K562 (cell line): Measurements from ENCODE around the gene LINGO4. TPM values are rescaled to one million over a fixed set of nuclear protein-coding genes. Genes with fewer than 3 reads are reported as not detected.
A peak's percentile ranks its signal among the peaks of the same experiment; 100 is the strongest.

Source experiments
- COPS2 ChIP-seq: fragments of 450-650 bp; conservative IDR thresholded peaks from 2 replicates; pipeline ENCODE4 v1.6.1; 2016; ENCODE audit warnings: mild to moderate bottlenecking, moderate library complexity
- EP300 ChIP-seq: IDR thresholded peaks from 2 replicates; pipeline ENCODE4 v1.6.1; 2012; ENCODE audit warnings: low read length, improper control_type of control experiment
- FOSL1 ChIP-seq: fragments of 200-800 bp; sonication (Bioruptor generic); conservative IDR thresholded peaks from 2 replicates; pipeline ENCODE4 v1.6.1; 2016; ENCODE audit warnings: missing genetic modification characterization, missing compliant biosample characterization
- FOXM1 ChIP-seq, 2 experiments: fragments of 450-650 bp in 1 of 2; sonication (generic) in 1 of 2; formaldehyde crosslinking in 1 of 2; IDR thresholded peaks; 2 replicates each; pipeline versions ENCODE4 v1.6.1 to v1.9.0; 2017 to 2022; ENCODE audit warnings: low read depth in 2 of 2, mild to moderate bottlenecking in 2 of 2, missing genetic modification reagents in 1 of 2, moderate library complexity in 1 of 2
- HIVEP1 ChIP-seq: fragments of 250-450 bp; sonication (Bioruptor Pico); IDR thresholded peaks from 2 replicates; pipeline ENCODE4 v1.4.0; 2020; ENCODE audit warnings: mild to moderate bottlenecking
- HNRNPUL1 ChIP-seq: fragments of 200-400 bp; formaldehyde crosslinking; IDR thresholded peaks from 2 replicates; pipeline ENCODE4 v1.6.1; 2017; ENCODE audit warnings: low read length
- ILK ChIP-seq: fragments of 450-650 bp; IDR thresholded peaks from 2 replicates; pipeline ENCODE4 v1.6.1; 2016; ENCODE audit warnings: missing genetic modification characterization, low read depth, mild to moderate bottlenecking, missing compliant biosample characterization, moderate library complexity, borderline replicate concordance
- JUN ChIP-seq, 2 experiments: sonication (generic) in 1 of 2; formaldehyde crosslinking in 1 of 2; IDR thresholded peaks; 2 replicates each; pipeline versions ENCODE4 v1.6.1 to v1.8.0; 2012 to 2022; ENCODE audit warnings: borderline replicate concordance in 2 of 2, mild to moderate bottlenecking in 2 of 2, improper control_type of control experiment in 1 of 2, low read depth in 1 of 2, low read length in 1 of 2, missing genetic modification reagents in 1 of 2
- KAT2B ChIP-seq: IDR thresholded peaks from one replicate; pipeline ENCODE4 v1.6.1; 2012; ENCODE audit warnings: low read depth, mild to moderate bottlenecking, control low read depth, inconsistent platforms, low read length, moderate library complexity
- MYC ChIP-seq, 2 experiments: fragments of 250-450 bp in 1 of 2; sonication (Bioruptor Pico) in 1 of 2; IDR thresholded peaks; 2 replicates each; pipeline versions ENCODE4 v1.5.1 to v1.6.1; 2012 to 2021; ENCODE audit warnings: low read depth in 2 of 2, borderline replicate concordance in 1 of 2, improper control_type of control experiment in 1 of 2, low read length in 1 of 2, mild to moderate bottlenecking in 1 of 2, moderate library complexity in 1 of 2
- NFIC ChIP-seq: fragments of 450-650 bp; IDR thresholded peaks from 2 replicates; pipeline ENCODE4 v1.6.1; 2017; ENCODE audit warnings: mild to moderate bottlenecking, inconsistent platforms
- RBM14 ChIP-seq: fragments of 200-400 bp; formaldehyde crosslinking; IDR thresholded peaks from 2 replicates; pipeline ENCODE4 v1.6.1; 2018; ENCODE audit warnings: low read depth, mild to moderate bottlenecking, low read length, moderate library complexity, borderline replicate concordance; ENCODE audit not compliant: insufficient read depth
- SMARCE1 ChIP-seq: fragments of 450-650 bp; IDR thresholded peaks from 2 replicates; pipeline ENCODE4 v1.7.1; 2016; ENCODE audit warnings: mild to moderate bottlenecking
- SOX6 ChIP-seq: fragments of 450-650 bp; IDR thresholded peaks from 2 replicates; pipeline ENCODE4 v1.6.1; 2014; ENCODE audit warnings: mild to moderate bottlenecking
- ZNF232 ChIP-seq: sonication (generic); formaldehyde crosslinking; IDR thresholded peaks from 2 replicates; pipeline ENCODE4 v1.8.0; 2022; ENCODE audit warnings: mild to moderate bottlenecking, missing genetic modification reagents
- ZNF316 ChIP-seq: fragments of 450-650 bp; IDR thresholded peaks from 2 replicates; pipeline ENCODE4 v1.6.1; 2016
- ZNF76 ChIP-seq: fragments of 250-450 bp; sonication (Bioruptor Pico); IDR thresholded peaks from 2 replicates; pipeline ENCODE4 v1.4.0; 2020; ENCODE audit warnings: mild to moderate bottlenecking, moderate library complexity, borderline replicate concordance
- polyA plus RNA-seq, 8 experiments: library from polyadenylated mRNA; depleted of rRNA in 4 of 8; stranded (reverse) in 5 of 8; unstranded in 3 of 8; fragments of >200 nt; fragmentation: Nextera tagmentation in 2 of 8; fragmentation: Illumina TruSeq in 1 of 8; extraction: Ambion mirVana in 2 of 8; extraction: Trizol in 1 of 8; gene quantifications; 2 replicates each; pipeline versions ENCODE4 v1.2.1 to v1.2.3, GENCODE V29; 2011 to 2014; ENCODE audit warnings: inconsistent platforms in 1 of 8, missing spikeins in 1 of 8
- total RNA-seq, 7 experiments: library from RNA; depleted of rRNA in 6 of 7; stranded (reverse); fragments of >200 nt in 6 of 7; fragmentation: Illumina TruSeq in 2 of 7; extraction: Trizol in 2 of 7; gene quantifications; 2 replicates each; pipeline versions ENCODE4 v1.2.1 to v1.2.3, GENCODE V29; 2011 to 2021; ENCODE audit warnings: low replicate concordance in 1 of 7
- TF ChIP-seq, protein P1 (sequence below), 2 experiments: fragments of 450-650 bp in 1 of 2; IDR thresholded peaks; 2 replicates each; pipeline ENCODE4 v1.6.1; 2011 to 2017; ENCODE audit warnings: low read depth in 2 of 2, antibody characterized with exemption in 1 of 2, borderline replicate concordance in 1 of 2, low read length in 1 of 2, mild to moderate bottlenecking in 1 of 2, mixed read lengths in 1 of 2; ENCODE audit not compliant: control insufficient read depth in 1 of 2
- TF ChIP-seq, protein P2 (sequence below), 2 experiments: fragments of 250-450 bp in 1 of 2; fragments of 450-650 bp in 1 of 2; sonication (Bioruptor Pico) in 1 of 2; IDR thresholded peaks; 2 replicates each; pipeline versions ENCODE4 v1.6.1 to v1.8.0; 2016 to 2021; ENCODE audit warnings: mild to moderate bottlenecking in 2 of 2, moderate library complexity in 2 of 2, missing compliant biosample characterization in 1 of 2, missing genetic modification characterization in 1 of 2
- TF ChIP-seq, protein P3 (sequence below): sonication (generic); formaldehyde crosslinking; IDR thresholded peaks from 2 replicates; pipeline ENCODE4 v1.8.1; 2023; ENCODE audit warnings: mild to moderate bottlenecking, missing genetic modification reagents

Gene LINGO4
- total and polyA plus RNA-seq, 9 of the 15 experiments (the other 6 are each of a cell fraction or from before 2014, with no cell fraction given): not detected

DNA sequence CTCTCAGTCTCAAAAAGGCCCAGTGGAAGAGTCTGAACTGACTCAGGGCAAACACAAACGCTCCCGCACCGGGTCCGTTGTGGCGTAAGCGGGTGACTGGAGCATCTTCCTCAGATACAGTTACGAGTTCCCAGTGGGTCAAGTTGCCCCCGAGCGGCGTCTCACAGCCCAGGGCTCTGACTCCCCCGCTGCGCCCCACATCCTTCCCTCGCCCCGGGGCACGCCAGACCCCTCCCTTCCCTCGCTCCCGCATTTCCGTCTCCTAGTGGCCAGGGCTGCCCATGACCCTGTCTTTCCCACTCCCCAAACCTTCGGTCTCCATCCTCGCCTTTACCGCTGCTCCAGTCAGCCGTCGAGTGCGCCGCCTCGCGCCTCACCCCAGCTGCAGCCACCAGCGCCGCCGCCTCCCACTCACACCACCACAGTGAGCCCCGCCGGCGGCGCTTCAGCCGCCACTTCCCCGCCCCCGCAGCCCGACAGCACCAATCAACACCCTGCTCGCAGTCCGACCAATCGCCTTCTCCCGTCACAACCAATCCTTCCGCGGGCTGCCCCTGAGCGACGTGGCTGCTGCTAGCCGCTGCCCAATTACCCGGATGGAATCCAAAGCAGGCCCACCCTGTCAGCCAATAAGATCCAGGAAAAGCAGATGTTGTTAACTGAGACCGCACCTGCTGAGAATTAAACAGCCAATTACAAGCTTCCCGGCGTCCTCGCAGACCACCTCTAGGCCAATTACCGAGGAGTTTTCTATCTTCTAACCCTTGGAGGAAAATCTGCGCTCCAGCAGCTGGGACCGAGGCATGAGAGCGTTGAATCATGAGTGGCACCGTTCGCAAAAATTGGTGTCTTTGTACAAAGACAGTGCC lies 14.9 kb downstream of the LINGO4 start, which contains the start of gene TDRKH (continued):
- TF ChIP-seq, protein P1, sequence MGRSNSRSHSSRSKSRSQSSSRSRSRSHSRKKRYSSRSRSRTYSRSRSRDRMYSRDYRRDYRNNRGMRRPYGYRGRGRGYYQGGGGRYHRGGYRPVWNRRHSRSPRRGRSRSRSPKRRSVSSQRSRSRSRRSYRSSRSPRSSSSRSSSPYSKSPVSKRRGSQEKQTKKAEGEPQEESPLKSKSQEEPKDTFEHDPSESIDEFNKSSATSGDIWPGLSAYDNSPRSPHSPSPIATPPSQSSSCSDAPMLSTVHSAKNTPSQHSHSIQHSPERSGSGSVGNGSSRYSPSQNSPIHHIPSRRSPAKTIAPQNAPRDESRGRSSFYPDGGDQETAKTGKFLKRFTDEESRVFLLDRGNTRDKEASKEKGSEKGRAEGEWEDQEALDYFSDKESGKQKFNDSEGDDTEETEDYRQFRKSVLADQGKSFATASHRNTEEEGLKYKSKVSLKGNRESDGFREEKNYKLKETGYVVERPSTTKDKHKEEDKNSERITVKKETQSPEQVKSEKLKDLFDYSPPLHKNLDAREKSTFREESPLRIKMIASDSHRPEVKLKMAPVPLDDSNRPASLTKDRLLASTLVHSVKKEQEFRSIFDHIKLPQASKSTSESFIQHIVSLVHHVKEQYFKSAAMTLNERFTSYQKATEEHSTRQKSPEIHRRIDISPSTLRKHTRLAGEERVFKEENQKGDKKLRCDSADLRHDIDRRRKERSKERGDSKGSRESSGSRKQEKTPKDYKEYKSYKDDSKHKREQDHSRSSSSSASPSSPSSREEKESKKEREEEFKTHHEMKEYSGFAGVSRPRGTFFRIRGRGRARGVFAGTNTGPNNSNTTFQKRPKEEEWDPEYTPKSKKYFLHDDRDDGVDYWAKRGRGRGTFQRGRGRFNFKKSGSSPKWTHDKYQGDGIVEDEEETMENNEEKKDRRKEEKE (IDR thresholded peaks at IDR 0.05; ENCODE audit: borderline replicate concordance in 1 of 2, control insufficient read depth in 1 of 2, low read depth in 2 of 2, low read length in 1 of 2): no peak
- TF ChIP-seq ZNF76 (0 out of 2 replicates have a peak, but pooled peaks have one; percentile 15), EP300 (no peak), NFIC (peak; percentile 75), ZNF316 (no peak), COPS2 (no peak), JUN (IDR thresholded peaks at IDR 0.05; ENCODE audit: borderline replicate concordance, low read depth, low read length) (no peak), JUN (CRISPR knock-in tag; IDR thresholded peaks at IDR 0.05; ENCODE audit: borderline replicate concordance) (0 out of 2 replicates have a peak, but pooled peaks have one; percentile 80), FOSL1 (tag) (peak; percentile 41), KAT2B (no peak), ILK (no peak), RBM14 (no peak), ZNF232 (no peak), SMARCE1 (peak; percentile 57; the same call in 1 of the 2 replicates), HIVEP1 (CRISPR knock-in tag) (no peak), FOXM1 (IDR thresholded peaks at IDR 0.05; ENCODE audit: low read depth) (peak; percentile 71; the same call in 1 of the 2 replicates), FOXM1 (CRISPR knock-in tag; IDR thresholded peaks at IDR 0.05; ENCODE audit: low read depth) (no peak), HNRNPUL1 (no peak), MYC (IDR thresholded peaks at IDR 0.05; ENCODE audit: low read depth, low read length) (peak; percentile 62), MYC (CRISPR knock-in tag; IDR thresholded peaks at IDR 0.05; ENCODE audit: borderline replicate concordance, low read depth) (no peak), SOX6 (no peak)
- TF ChIP-seq, protein P2, sequence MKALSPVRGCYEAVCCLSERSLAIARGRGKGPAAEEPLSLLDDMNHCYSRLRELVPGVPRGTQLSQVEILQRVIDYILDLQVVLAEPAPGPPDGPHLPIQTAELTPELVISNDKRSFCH (CRISPR knock-in tag; IDR thresholded peaks at IDR 0.05): no peak
- TF ChIP-seq, protein P2 (tag; IDR thresholded peaks at IDR 0.05): no peak
- TF ChIP-seq, protein P3, sequence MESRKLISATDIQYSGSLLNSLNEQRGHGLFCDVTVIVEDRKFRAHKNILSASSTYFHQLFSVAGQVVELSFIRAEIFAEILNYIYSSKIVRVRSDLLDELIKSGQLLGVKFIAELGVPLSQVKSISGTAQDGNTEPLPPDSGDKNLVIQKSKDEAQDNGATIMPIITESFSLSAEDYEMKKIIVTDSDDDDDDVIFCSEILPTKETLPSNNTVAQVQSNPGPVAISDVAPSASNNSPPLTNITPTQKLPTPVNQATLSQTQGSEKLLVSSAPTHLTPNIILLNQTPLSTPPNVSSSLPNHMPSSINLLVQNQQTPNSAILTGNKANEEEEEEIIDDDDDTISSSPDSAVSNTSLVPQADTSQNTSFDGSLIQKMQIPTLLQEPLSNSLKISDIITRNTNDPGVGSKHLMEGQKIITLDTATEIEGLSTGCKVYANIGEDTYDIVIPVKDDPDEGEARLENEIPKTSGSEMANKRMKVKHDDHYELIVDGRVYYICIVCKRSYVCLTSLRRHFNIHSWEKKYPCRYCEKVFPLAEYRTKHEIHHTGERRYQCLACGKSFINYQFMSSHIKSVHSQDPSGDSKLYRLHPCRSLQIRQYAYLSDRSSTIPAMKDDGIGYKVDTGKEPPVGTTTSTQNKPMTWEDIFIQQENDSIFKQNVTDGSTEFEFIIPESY (CRISPR knock-in tag): peak; percentile 62
